ENCODE results near the gene FOXL3.

DNA sequence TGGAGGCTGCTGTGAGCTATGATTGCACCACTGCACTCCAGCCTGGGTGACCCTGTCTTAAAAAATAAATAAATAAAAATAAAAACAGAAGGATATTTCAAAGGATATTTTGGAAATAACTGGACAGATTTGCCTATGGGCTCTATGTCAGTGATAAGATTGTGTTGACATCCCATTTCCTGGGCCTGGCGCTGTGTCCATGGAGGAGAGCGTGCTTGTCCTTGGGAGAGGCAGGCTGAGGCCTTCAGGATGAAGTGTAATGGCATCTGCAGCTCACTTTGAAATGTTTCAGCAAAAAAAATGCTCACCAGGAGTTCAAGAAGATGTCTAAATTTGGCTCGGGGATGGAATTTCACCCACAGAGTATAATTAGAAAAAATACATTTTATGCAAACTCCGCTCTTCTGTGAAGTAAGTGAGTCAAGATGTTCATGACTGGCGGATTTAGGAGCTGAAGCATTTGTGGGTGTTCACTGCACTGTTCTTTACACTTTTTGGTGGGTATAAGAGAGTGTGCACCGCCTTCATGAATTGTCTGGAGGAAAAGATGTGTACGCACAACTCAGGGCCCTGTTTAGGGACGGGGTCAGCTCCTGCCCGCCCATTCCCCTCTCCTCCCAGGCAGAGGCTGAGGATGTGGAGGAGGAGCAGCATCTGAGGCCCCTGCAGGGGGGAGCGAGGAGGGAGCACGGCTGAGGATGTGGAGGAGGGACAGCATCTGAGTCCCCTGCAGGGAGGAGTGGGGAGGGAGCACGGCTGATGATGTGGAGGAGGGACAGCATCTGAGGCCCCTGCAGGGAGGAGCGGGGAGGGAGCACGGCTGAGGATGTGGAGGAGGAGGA, 18.5 kb upstream of the FOXL3 start:
- TF ChIP-seq, protein P1, sequence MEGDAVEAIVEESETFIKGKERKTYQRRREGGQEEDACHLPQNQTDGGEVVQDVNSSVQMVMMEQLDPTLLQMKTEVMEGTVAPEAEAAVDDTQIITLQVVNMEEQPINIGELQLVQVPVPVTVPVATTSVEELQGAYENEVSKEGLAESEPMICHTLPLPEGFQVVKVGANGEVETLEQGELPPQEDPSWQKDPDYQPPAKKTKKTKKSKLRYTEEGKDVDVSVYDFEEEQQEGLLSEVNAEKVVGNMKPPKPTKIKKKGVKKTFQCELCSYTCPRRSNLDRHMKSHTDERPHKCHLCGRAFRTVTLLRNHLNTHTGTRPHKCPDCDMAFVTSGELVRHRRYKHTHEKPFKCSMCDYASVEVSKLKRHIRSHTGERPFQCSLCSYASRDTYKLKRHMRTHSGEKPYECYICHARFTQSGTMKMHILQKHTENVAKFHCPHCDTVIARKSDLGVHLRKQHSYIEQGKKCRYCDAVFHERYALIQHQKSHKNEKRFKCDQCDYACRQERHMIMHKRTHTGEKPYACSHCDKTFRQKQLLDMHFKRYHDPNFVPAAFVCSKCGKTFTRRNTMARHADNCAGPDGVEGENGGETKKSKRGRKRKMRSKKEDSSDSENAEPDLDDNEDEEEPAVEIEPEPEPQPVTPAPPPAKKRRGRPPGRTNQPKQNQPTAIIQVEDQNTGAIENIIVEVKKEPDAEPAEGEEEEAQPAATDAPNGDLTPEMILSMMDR (IDR thresholded peaks at IDR 0.05; ENCODE audit: low read depth, low read length) = no peak
- no peak for TF ChIP-seq EZH2phosphoT487 (IDR thresholded peaks at IDR 0.05; ENCODE audit: low read depth)
